Measurements from ENCODE around the gene ACKR1.

The ACKR1 gene, protein sequence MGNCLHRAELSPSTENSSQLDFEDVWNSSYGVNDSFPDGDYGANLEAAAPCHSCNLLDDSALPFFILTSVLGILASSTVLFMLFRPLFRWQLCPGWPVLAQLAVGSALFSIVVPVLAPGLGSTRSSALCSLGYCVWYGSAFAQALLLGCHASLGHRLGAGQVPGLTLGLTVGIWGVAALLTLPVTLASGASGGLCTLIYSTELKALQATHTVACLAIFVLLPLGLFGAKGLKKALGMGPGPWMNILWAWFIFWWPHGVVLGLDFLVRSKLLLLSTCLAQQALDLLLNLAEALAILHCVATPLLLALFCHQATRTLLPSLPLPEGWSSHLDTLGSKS

DNA sequence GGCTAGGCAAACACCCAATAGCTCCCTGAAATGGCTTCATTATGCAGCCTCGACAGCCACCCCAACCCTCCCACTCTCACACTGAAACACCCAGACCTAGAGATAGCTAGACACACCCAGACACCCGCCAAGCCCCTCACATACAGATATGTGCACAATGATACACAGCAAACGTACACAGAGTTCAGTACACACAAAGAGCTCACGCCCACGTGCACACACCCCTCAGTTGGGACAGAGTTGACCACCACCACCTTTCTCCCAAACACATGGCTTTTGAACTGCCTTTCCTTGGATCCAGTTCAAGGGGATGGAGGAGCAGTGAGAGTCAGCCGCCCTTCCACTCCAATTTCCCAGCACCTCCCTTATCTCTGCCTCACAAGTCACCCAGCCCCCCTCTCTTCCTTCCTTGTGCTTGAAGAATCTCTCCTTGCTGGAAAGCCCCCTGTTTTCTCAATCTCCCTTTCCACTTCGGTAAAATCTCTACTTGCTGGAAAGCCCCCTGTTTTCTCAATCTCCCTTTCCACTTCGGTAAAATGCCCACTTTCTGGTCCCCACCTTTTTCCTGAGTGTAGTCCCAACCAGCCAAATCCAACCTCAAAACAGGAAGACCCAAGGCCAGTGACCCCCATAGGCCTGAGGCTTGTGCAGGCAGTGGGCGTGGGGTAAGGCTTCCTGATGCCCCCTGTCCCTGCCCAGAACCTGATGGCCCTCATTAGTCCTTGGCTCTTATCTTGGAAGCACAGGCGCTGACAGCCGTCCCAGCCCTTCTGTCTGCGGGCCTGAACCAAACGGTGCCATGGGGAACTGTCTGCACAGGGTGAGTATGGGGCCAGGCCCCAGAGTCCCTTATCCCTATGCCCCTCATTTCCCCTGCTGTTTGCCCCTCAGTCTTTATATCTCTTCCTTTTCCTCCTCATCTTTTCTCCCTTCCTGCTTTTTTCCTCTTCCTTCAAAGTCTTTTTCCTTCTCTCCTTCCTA is at the start of gene ACKR1:
Gene ACKR1 (plus strand): TSS at position 715 of the 981 bp plus-strand sequence. CDS start 85 bp downstream, at position 800.
- H3K79me2 ChIP-seq (ENCODE audit: control insufficient read depth, insufficient read depth, low read length, unreplicated experiment) = no peaks in the 10 kb centered on the region
- H3K4me1 ChIP-seq (ENCODE audit: control insufficient read depth, insufficient read depth, low read length, unreplicated experiment) = no peaks in the 10 kb centered on the region
- H2AFZ ChIP-seq (ENCODE audit: low read length, unreplicated experiment) = no peak within 1 kb of the TSS
- H3K4me3 ChIP-seq (ENCODE audit: low read depth, low read length) = no peak within 1 kb of the TSS
- no peaks in the 10 kb centered on the region for H3K36me3 ChIP-seq (ENCODE audit: insufficient read depth, low read length)
- H3K27me3 ChIP-seq (ENCODE audit: insufficient read depth, low read length) = peaks cover 84% of the 10 kb centered on the region
- H3K27ac ChIP-seq (ENCODE audit: low read depth, low read length) = no peak within 1 kb of the TSS

DNA sequence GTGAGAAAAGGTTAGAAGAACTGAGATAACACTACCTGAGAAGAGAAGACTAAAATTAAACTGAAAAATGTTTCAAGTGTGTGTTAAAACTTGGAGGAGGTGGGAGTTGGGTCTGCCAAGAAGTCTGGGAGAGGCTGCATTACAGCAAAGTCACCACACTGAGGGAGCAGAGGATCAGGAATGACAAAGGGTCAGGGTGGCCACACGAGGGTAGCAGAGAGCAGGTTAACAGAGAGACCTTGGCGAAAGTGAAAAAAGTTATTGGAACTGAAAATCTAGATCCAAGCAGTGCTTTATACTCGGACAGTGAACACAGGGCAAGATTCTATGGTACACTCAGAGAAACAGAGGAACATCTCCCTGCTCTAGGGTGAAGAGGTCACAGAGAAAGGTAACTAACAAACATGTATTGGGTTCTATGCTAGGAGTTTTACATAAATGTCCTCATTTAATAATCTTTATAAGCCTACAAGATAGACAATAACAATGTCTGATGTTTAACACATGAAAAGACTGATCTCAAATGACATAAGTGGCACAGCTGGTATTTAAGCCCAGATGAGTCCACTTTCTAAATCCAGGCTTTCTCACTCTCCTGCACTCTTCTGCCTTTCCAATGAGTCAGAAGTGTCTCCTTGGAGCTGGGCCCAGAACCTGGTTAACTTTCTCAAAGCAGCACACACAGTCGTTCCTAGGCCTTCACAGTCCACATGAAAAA is 43.5 kb upstream of the ACKR1 start:
- no peaks in the 10 kb centered on the region for H3K36me3 ChIP-seq (ENCODE audit: insufficient read depth, low read length)
- peak overlapping the region; percentile 47 for H3K27ac ChIP-seq (ENCODE audit: low read depth, low read length)
- peaks cover 63% of the 10 kb centered on the region for H3K27me3 ChIP-seq (ENCODE audit: insufficient read depth, low read length)
- peak overlapping the region; percentile 48; the same call in 1 of the 2 replicates for H3K4me3 ChIP-seq (ENCODE audit: low read depth, low read length)
- H3K4me1 ChIP-seq (ENCODE audit: control insufficient read depth, insufficient read depth, low read length, unreplicated experiment) = peaks cover 8% of the 10 kb centered on the region
- no peaks in the 10 kb centered on the region for H3K79me2 ChIP-seq (ENCODE audit: control insufficient read depth, insufficient read depth, low read length, unreplicated experiment)
- H2AFZ ChIP-seq (ENCODE audit: low read length, unreplicated experiment) = no peak overlapping the region

DNA sequence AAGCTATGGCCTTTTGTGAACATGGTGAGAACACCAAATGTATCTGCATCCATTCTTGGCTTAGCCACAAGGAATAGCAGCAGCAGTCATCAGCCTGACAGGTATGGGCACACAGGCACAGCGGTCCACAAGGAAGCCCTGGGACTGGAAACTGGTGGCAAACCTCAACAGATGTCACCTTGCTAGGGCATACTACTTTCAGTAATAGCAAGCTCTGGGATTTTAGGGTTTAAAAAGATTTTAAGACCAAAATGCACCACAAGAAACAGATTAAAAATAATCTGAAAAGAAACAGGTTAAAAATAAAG is 43.0 kb upstream of the ACKR1 start:
- Histone ChIP-seq H3K79me2 (ENCODE audit: control insufficient read depth, insufficient read depth, low read length, unreplicated experiment) (no peaks in the 10 kb centered on the region), H3K36me3 (ENCODE audit: insufficient read depth, low read length) (no peaks in the 10 kb centered on the region), H3K4me3 (ENCODE audit: low read depth, low read length) (no peak overlapping the region), H3K27me3 (ENCODE audit: insufficient read depth, low read length) (peaks cover 65% of the 10 kb centered on the region), H3K27ac (ENCODE audit: low read depth, low read length) (no peak overlapping the region), H2AFZ (ENCODE audit: low read length, unreplicated experiment) (no peak overlapping the region), H3K4me1 (ENCODE audit: control insufficient read depth, insufficient read depth, low read length, unreplicated experiment) (peaks cover 8% of the 10 kb centered on the region)

DNA sequence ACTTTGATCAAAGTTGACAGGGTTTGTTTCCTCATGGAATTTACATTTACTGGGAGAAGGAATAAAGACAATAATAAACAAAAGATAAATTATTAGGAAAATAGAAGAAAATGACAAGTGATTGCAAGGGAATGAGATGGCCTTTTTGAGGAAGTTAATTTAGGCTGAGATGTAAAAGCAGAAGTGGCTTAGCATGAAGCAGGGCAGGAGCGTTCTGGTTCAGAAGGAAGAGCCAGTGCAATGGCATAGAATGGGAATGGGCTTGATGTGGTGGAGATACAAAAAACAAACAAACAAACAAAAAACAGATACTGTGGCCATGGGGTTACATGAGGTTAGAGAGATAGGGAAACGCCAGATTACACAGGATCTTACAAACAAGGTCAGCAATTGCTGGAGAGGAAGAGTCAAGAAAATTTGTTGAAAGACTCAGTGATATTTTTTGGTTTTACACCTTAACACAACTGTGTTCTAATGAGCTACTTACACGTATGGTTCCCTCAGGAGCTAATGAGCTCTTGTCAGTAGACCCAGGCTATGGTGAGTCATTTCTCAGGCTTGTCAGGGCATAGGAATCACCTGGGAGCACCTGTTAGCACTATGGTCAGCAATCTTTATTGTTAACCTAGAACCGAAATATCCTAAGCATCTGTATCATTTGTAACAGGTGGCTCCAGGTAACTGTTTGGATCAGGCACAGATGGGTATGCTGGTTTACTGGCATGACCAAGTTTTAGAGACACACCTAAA is 42.0 kb upstream of the ACKR1 start:
- Histone ChIP-seq H3K4me3 (ENCODE audit: low read depth, low read length) (no peak overlapping the region), H3K36me3 (ENCODE audit: insufficient read depth, low read length) (no peaks in the 10 kb centered on the region), H3K4me1 (ENCODE audit: control insufficient read depth, insufficient read depth, low read length, unreplicated experiment) (peaks cover 8% of the 10 kb centered on the region), H3K27ac (ENCODE audit: low read depth, low read length) (no peak overlapping the region), H2AFZ (ENCODE audit: low read length, unreplicated experiment) (no peak overlapping the region), H3K79me2 (ENCODE audit: control insufficient read depth, insufficient read depth, low read length, unreplicated experiment) (no peaks in the 10 kb centered on the region), H3K27me3 (ENCODE audit: insufficient read depth, low read length) (peaks cover 64% of the 10 kb centered on the region)

DNA sequence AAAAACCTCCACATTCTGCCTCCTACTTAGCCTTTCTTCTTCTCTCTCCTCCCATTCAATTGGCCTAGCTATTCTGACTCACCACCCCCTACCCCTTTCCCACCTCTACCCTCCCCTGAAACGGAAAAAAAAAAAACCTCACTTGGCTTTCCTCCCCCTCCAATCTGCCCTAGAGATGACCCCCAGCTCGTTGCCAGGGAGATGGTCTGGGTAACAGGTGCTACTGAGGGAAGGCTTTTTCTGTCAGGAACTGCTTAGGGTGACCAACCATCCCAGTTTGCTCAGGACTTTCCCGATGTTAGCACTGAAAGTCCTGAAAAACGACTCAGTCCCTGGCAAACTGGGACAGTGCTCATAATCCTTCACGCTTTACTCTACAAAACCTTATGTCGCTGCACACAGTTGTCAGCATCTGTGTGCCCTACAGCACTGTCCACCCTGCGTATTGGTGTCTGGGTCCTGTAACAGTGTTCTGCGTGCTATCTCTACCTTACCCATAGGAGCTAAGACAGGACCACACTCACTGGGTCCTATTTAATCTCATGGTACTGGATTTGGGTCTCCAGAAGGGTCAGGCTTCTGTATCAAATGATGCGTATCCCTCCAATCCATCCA is 41.0 kb upstream of the ACKR1 start:
- Histone ChIP-seq H3K27me3 (ENCODE audit: insufficient read depth, low read length) (peaks cover 64% of the 10 kb centered on the region), H2AFZ (ENCODE audit: low read length, unreplicated experiment) (no peak overlapping the region), H3K4me1 (ENCODE audit: control insufficient read depth, insufficient read depth, low read length, unreplicated experiment) (peaks cover 8% of the 10 kb centered on the region), H3K27ac (ENCODE audit: low read depth, low read length) (no peak overlapping the region), H3K36me3 (ENCODE audit: insufficient read depth, low read length) (no peaks in the 10 kb centered on the region), H3K4me3 (ENCODE audit: low read depth, low read length) (no peak overlapping the region), H3K79me2 (ENCODE audit: control insufficient read depth, insufficient read depth, low read length, unreplicated experiment) (no peaks in the 10 kb centered on the region)

DNA sequence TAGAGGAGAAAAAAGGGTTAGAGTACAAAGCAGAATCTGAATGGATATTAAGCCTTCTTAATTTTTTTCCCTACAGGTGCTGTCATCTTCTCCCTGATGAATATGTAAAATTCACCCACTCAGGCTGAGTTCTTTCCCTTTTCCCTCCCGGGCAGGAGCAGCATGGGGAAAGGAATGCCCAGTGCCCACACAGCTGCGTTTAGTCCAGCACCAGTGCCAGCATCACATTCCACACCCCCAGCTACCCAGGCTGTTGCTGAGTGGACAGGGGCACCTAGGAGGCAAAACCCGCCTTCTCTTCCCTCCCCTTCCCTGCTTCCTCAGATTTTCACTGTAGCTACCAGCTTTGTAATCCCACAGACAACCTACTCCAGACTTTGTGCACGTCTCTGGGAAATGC is 36.6 kb upstream of the ACKR1 start:
- no peaks in the 10 kb centered on the region for H3K79me2 ChIP-seq (ENCODE audit: control insufficient read depth, insufficient read depth, low read length, unreplicated experiment)
- no peak overlapping the region for H3K4me3 ChIP-seq (ENCODE audit: low read depth, low read length)
- no peak overlapping the region for H3K27ac ChIP-seq (ENCODE audit: low read depth, low read length)
- H3K4me1 ChIP-seq (ENCODE audit: control insufficient read depth, insufficient read depth, low read length, unreplicated experiment) = no peaks in the 10 kb centered on the region
- H3K36me3 ChIP-seq (ENCODE audit: insufficient read depth, low read length) = no peaks in the 10 kb centered on the region
- H3K27me3 ChIP-seq (ENCODE audit: insufficient read depth, low read length) = peaks cover 89% of the 10 kb centered on the region
- no peak overlapping the region for H2AFZ ChIP-seq (ENCODE audit: low read length, unreplicated experiment)

DNA sequence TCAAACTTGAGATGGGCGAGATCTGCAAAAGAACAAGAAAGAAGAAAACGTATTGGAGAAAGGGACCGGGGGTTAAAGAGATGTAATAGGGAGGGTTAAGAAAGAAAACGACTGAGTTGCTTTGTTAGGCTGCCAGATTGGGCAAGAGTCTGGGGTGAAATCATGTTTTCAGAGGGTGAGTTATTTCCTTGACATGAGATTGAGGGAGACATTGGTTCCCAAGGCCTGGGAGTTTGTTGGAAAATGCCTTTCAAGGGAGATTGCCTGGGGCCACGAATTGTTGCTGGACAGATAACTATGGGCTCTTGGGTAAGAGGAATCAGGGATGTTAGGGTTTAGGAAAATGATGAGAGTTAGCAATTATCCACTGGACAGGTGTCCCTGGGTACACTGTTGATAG is 34.0 kb upstream of the ACKR1 start:
- H3K27me3 ChIP-seq (ENCODE audit: insufficient read depth, low read length) = peaks cover 98% of the 10 kb centered on the region
- no peak overlapping the region for H3K27ac ChIP-seq (ENCODE audit: low read depth, low read length)
- no peak overlapping the region for H2AFZ ChIP-seq (ENCODE audit: low read length, unreplicated experiment)

DNA sequence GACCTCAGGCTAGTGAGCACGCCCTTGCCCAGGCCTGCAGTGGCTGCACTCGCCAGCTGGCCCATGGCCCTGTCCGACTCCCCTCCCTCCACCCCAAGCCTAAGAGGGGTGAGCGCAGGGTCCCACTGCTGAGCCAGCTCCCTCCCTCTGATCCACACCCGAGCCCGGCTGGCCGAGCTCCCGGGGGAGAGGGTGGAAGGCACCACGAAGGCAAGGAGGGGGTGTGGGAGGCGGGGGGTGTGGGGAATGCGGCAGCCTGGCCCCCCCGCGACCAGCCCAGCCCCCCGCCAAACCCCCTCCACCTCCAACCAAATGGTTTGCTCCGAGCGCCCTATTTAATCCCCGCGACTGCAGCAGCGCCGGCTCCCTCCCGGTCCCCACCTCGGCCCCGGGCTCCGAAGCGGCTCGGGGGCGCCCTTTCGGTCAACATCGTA is 33.4 kb upstream of the ACKR1 start, which contains the start of gene CADM3:
Gene CADM3 (plus strand): TSS at position 362 of the 434 bp plus-strand sequence. CDS start 151 bp downstream, outside the sequence.
- H3K36me3 ChIP-seq (ENCODE audit: insufficient read depth, low read length) = no peaks in the 10 kb centered on the region
- no peak within 1 kb of the TSS for H3K27ac ChIP-seq (ENCODE audit: low read depth, low read length)
- no peaks in the 10 kb centered on the region for H3K4me1 ChIP-seq (ENCODE audit: control insufficient read depth, insufficient read depth, low read length, unreplicated experiment)
- H3K4me3 ChIP-seq (ENCODE audit: low read depth, low read length) = peak within 1 kb of the TSS; percentile 66
- peaks cover 98% of the 10 kb centered on the region for H3K27me3 ChIP-seq (ENCODE audit: insufficient read depth, low read length)
- H2AFZ ChIP-seq (ENCODE audit: low read length, unreplicated experiment) = no peak within 1 kb of the TSS
- H3K79me2 ChIP-seq (ENCODE audit: control insufficient read depth, insufficient read depth, low read length, unreplicated experiment) = no peaks in the 10 kb centered on the region

More for the DNA sequence above, 34.0 kb upstream of the ACKR1 start:
- no peak overlapping the region for H3K4me3 ChIP-seq (ENCODE audit: low read depth, low read length)
- H3K4me1 ChIP-seq (ENCODE audit: control insufficient read depth, insufficient read depth, low read length, unreplicated experiment) = no peaks in the 10 kb centered on the region
- H3K79me2 ChIP-seq (ENCODE audit: control insufficient read depth, insufficient read depth, low read length, unreplicated experiment) = no peaks in the 10 kb centered on the region
- no peaks in the 10 kb centered on the region for H3K36me3 ChIP-seq (ENCODE audit: insufficient read depth, low read length)

DNA sequence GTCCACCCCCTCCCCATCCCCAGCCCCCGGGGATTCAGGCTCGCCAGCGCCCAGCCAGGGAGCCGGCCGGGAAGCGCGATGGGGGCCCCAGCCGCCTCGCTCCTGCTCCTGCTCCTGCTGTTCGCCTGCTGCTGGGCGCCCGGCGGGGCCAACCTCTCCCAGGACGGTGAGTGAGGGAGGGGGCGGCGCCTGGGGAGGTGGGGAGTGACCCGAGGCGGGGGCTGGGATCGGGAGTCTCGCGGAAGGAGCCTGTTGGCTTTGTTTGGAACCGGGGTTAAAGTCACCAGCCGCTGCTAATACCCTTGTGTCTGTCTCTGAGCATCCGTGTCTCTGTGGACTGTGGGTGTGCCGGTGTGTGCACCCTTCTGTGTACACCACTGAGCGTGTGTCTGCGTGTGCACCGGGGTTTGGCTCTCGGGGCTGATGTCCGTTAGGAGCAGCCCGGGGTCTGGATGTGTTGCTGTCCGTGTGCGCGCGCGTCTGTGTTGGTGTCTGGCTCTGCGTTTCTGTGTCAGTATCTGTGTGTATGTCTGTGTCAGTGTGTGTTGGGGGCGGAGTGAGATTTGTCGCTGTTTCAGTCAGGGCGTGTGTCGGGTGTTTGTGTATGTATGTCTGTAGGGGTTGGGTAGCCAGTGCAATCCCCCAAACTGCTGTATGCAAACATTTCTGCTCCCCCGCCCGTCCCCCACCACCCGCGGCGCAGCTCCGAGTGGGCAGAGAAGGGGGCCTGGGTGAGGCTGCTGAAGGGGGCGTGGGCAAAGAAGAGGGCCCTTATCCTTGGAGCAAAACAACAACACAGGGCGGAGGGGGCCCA is 32.8 kb upstream of the ACKR1 start:
- Histone ChIP-seq H3K79me2 (ENCODE audit: control insufficient read depth, insufficient read depth, low read length, unreplicated experiment) (no peaks in the 10 kb centered on the region), H3K4me3 (ENCODE audit: low read depth, low read length) (peak overlapping the region; percentile 66)

More for the DNA sequence above, 32.8 kb upstream of the ACKR1 start:
- Histone ChIP-seq H3K27ac (ENCODE audit: low read depth, low read length) (no peak overlapping the region), H3K27me3 (ENCODE audit: insufficient read depth, low read length) (peaks cover 98% of the 10 kb centered on the region), H2AFZ (ENCODE audit: low read length, unreplicated experiment) (no peak overlapping the region), H3K36me3 (ENCODE audit: insufficient read depth, low read length) (no peaks in the 10 kb centered on the region), H3K4me1 (ENCODE audit: control insufficient read depth, insufficient read depth, low read length, unreplicated experiment) (no peaks in the 10 kb centered on the region)

Data from ACC112 (cell line).